Stimulated activated CD8-positive, alpha-beta memory T cell treated with anti-CD3 and anti-CD28 coated beads, Interleukin-12 subunit alpha, Interleukin-12 subunit beta, amount 100 ng/mL, for 4 hours (primary cell): ENCODE measurements around the gene LRRK2.
"Not testable (repeated sequence)": the region's sequence is repeated elsewhere in the genome, so short reads cannot be mapped to it uniquely, and the experiment has no call there.

Source experiments
- DNase-seq: peaks from one replicate; pipeline ENCODE4 v3.0.0-alpha.2; 2020; ENCODE audit warnings: low read depth

Gene LRRK2

DNA sequence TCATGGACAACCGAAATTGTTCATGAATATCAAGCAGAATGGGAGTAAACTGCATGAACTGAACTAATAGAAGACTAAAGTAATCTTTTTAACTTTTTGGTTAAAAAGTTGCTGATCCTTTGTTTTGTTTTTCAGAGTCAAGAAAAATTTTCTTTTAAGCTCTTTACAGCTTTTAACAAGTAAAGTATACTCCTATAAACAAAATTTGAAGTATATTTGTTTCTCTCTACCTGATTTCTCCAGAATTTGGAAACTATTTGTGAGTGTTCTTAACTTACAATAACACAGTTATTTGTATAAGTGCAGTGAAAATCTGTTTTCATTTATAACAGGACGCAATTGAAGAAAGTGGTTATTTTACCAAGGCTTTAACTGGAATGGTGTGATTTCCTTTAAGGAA is 12.2 kb upstream of the LRRK2 start:
- DNase-seq = no peak

DNA sequence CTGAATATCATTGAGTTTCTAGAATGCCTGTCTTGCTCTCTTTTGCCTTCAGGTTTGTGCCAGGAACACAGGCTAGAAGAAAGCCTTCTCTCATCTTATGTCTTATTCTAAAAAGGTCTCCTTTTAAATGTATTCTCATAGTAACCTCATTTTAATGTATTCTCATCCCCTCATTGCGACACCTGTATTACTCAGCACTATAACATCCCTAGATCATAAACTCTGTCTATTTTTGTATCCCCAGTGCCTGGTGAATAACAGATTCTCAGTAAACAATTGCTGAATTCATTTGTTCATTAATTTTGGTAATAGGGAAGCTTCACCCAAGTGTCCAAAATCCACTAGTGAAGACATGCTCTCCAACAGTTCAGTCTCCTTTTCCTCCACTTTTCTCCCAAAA is 8.8 kb upstream of the LRRK2 start:
- DNase-seq = no peak

DNA sequence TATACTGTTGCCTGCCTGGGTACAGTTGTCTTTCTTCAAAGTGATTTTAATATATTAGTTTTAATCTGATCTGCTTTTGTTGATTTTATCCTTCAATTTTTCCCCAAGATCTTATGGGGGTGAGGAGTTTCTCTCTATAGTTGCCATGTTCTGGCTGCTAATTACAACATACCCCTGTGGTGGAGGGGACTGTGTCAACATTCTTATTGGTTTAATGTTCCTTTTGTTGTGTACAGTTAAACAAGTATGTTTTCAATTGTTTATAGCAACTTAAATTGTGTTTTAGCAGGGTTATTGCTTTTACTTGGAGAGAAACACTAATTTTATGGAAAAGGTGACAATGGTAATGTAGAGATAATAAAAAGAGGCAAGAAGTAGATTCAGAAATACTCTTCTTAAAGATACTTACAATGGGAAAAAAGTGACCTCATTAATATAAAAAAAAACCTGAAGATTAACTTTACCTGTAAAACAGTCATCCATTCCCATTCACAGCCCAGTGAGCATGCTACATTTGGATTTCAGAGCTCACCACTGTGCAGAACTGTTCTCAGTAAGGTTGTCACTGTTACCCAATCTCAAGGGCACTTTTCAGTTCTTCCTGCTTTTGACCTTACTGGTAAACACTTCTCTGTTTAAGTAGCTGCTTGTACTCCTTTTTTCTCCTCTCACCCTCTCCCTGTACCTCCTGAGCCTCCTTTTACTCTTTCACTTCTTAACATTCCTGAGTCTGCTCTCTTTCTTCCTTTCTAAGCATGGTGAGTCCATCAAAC is 8.1 kb upstream of the LRRK2 start:
- no peak for DNase-seq

DNA sequence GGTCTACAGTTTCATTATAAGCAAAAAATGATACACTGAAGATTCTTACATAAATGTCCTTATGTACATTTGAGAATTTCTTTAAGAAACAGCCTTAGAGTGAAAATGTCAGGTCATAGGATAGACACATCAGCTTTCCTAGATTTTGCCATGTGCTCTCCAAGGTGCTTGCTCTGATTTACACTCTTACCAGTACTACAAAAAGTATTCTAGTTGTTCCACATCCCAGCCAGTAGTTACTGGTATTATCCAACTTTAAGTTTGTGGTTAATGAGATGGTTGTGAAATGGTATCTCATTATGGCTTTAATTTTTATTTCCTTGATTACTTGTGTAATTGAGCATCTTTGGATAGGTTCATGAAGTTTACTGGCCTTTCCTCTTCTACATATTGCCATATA is 5.0 kb upstream of the LRRK2 start:
- DNase-seq = no peak

DNA sequence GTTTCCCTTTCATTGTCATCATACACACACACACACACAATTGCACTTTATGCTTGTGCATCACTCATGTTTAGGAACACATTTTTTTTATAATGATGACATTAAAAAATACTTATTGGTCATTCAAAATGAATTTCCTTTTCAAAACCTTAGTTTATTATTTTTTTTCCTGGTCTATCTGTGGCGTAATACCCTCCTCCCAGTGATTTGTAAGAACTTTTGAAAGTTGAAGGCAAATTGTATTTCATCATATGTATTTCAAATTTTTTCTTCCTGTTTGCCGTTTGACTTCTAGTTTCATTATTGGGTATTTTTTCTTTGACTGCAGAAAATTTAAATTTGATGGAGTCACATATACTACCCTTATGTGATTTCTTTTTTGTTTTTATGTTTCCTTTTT is 2.5 kb upstream of the LRRK2 start:
- DNase-seq = no peak

DNA sequence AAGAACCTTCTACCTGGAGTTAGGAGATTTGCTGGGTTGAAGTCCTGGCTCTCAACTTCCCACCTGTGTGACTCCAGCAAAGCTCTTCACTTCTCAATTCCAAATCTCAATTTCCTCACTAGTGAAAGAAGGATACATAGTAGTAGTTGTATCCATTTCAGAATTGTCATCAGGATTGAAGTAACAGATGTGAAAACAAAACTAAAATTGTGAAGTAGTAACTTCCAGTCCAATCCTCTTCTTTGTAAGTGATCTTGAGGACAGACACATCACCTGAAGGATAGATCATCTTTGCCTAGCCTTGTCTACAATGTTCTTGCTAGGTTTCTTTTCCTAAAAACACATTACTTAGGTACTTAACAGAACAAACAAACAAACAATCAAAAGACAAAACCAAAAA is 1.2 kb upstream of the LRRK2 start:
- no peak for DNase-seq

DNA sequence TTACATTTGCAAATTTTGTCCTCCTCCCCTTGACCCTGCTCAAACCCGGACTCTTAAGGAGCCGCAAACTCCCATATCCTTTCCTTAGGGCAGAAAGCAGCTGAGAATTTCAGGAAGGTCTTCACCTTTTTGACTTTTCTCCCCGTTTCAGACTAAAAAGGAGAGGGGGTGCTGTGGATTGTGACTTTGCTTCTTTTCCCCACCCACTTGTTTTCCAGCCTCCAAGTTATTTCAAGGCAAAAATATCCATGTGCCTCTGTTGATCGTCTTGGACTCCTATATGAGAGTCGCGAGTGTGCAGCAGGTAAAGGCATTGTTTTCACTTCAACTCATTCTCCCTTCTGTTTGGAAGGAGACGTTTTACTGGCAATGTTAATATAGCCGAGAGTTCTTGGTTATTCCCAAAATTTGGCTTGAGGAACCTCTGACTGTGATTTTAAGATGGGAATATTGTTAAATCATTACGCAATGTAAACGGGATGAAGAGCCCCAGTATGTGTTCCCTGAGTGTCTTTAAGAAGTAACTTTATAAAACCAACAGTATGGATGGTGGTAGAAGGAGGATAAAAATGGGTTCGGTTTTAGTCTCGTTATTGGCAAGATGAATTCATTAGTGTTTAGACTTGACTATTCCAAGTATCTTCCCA is 663 bp downstream of the LRRK2 start:
- no peak for DNase-seq

DNA sequence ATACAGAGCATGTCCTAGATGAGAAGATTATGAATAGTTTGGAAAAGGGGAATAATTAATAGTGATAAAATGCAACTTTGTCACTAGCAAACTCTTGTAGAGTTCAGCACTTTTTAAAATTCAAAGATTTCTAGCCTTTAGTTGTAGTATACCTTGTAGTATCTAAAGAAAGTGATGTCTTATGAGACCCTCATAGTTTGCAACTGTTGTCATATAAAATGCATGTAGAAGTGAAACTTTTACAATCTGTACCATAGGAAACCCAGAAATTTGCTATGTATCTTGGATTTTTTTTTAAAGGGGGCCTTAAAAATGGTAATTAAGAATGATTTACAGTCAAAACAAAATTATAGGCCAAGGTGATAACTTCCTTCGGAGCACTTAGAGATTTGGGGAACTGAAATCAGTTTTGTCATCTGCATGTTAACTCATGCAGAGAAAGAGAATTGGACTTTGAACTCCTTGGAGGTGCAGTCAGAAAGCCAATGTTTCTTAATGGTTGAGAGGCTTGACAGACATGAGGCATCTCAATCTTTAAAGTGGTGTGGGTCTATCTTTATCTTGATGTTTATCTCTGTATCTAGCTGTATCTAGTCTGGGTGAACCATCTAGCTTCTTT is 1.3 kb downstream of the LRRK2 start:
- DNase-seq = no peak

DNA sequence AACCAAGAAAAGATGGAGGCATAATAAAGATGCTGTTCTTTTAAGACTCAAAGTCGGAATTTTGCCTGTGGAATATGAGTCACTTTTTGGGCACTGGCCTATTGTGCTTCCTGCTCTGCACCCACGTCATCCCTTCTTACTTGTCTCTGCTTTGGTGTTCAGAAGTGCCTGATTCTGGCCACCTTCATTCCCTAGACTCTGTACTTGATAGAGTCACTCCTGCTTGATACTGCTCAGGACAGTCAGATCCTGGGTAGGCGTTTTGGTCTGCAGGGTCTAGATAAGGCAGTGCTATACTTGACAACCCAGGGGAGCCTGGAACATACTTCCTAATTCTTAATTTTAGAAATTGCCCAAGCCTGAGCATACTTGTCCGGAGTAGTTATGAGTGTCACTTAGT is 1.9 kb downstream of the LRRK2 start:
- no peak for DNase-seq

DNA sequence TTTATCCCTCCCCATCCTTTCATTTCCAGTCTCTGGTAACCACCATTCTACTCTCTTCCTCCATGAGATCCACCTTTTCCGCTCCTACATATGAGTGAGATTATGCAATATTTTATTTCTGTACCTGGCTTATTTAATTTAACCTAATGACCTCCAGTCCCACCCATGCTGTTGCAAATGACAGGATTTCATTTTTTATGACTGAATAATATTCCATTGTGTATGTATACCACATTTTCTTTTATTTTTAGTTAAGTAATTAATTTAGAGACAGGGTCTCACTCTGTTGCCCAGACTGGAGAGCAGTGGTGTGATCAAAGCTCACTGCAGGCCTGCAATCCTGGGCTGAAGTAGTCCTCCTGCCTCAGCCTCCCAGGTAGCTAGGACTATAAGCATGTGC is 2.6 kb downstream of the LRRK2 start:
- DNase-seq = no peak

DNA sequence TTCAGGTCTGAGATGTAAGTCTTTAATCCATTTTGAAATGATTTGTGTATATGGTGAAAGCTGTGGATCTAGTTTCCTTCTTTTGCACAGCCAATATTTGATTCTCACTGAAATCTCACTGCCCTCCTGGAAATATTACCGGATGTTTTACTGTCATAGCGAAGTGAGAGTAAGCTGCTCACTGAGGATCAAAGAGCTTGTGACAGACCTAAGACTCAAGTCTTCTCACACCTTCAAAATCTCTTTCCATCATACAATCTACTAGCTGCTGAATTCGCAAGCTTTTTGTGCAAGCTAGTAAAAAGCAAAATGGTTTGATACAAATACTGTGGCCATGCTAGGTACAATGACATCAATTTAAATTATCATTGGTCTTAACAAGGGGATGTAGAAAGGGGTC is 3.9 kb downstream of the LRRK2 start:
- no peak for DNase-seq

DNA sequence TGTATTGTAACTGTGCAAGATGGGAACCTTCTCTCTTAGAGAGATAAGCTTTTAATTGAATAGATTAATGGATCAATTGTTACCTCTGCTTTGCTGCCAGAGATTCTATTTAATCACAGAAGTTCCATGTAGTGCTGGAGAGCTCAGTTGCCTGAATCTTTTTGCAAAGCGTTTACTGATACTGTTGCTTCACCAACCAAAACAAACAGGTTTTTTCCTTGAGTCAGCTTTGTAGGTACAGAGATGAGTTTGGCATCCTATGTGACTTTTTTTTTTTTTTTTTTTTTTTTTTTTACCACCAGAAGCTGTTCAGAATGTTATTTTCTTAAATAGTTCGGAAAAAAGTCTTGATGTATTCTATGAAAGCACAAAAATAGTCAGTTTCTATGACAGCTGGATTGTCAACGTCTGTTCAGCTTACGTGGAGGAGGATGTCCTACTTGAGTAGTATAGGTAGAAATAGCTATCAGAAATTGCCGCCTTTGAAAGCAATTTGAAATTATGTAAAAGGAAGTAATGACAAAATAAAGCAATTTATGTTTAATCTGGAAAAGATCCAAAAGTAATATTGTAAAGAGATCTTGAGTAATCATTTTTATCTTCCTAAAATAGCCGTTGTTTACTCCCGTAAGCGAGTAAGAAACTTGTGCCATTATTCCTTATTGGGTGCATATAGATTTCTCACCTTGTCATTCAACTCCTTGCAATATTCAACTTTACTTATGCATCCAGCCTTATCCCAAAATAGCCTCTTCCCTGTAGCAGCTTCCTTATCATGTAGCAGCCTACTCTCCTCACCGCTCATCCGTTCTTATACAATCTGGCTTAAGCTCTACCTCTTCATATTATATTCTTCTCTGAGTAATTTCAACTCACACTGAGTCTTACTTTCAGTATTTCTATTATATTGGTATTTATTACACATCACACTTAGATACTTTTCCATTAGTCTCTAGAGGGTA is 5.2 kb downstream of the LRRK2 start:
- no peak for DNase-seq

DNA sequence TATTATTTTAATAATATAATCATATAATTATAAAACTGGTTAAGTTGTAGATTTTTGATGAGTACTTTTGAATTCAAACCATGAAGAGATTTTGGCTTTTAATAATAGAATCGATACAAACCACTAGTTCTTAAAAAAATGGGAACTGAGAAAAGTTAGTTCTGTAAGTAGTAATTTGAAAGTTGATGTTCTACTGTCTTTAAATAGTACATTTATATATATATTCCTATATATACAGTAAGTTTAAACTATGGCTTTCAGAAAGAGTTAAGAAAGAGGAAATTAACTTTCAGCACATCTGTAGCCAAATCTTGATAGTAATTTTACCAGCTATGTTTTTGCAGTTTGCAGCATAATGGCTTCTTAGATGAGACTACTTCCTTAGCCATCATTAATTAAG is 7.8 kb downstream of the LRRK2 start:
- DNase-seq = no peak

DNA sequence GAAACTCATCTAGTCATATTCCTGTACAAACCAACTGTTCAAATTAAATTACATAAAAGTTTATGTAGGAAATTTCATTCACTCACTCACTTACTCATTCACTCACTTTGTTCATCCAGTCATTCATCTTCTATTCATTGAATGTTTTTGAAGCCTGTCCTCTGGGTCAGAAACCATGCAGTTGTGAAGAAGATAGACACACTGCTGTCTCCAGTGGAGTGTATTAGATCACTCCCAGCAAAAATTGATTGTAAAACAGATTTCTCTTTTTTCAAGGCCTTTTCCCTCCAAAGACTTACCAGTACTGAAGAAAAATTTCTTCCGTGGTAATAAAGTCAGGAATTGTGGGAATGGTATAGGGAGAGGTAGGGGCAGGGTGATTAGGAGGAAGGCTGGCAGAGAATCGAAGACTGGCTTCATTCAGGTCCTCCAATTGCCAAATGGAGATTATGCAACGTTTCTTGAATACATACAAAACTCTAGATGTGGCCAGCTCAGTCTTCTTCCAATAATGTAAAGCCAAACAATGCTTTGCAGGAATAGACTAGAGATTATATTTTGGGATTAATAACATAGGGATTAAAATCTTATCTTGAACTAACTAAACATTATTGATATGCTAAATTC is 9.1 kb downstream of the LRRK2 start:
- no peak for DNase-seq

DNA sequence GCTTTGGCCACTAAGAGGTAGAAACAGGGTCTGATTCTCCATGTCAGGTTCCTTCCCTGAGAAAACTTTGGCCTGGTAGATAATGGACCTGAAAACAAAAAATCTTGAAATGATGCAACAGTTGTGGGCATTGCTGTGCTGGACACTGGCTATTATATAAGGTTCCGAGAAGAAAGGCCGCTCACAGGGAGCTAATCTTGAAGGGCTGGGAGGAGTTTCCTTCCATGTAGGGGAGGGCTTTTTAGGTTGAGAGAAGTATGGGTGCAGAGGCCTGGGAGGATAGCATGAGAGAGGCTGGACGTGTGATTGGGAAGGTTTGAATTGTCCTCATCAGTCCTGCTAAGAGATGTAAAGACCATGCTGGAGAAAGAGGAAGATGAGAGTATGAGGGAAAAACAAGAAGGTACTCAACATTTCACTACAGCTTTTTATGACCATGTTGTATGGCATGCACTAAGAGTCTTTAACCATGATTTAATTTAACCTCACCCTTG is 11.6 kb downstream of the LRRK2 start:
- DNase-seq = no peak

DNA sequence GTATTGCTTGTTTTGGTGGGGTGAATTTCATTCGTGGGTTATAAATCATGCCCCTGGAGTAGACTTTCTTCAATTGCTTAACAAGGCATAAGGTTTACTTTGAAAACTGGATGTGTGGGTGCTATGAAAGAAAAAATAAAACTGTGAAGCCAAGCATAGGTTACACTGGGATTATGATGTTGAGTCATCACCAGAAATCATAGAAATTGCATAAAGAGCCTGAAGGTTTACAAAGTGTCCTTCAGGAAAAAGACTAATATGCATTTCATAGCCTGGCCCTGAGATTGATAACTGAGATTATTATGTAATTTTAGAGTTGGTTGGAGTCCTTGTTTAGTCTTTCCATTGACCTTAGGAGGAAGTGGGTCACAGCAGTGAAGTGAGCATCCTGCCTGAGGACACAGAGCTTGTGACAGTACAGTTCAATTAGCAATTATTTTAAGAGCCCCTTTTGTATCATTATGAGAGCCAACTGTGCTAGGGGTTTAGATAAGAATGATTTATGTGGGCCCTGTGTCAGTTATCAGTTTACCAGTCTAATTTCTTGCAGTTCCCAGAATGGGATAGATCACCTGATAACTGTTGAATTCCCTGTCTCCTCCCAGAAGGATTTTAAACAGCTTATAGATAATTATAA is 13.6 kb downstream of the LRRK2 start:
- no peak for DNase-seq

DNA sequence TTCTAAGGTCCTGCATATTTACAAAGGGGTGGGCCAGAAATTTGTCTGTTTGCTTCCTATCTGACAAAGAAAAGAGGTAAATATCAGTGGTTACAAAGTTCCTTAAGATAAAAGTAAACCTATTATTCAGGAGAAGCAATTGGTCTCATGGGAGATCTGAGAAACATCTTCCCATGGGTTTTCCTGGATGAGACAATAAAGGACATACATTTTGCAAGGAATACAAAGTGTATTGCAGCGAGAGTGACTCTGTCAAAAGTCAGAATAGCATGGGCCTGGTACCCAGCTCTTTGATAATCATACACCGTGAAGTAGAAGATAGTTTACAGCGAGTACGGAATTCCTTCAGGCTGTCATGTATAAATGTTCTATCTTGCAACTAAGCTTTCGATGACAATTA is 14.2 kb downstream of the LRRK2 start:
- no peak for DNase-seq

DNA sequence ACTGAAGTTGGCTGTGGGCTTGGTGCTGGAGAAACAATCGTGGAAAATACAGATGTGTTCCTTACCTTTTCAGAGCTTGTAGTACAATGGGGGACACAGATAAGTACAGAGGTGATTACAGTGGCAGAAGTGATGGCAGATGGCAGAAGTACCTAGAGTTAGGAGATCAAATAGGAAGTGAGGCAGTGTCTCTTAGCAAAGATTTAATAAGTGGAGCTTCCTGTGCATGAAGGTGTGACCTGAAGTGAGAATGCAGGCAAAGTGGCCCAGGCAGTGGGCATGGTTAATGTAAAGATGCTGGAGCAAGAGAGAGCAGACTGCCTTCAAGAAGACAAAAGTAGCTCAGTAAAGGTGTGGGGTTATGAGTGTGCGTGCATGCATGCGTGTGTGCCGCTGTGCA is 16.0 kb downstream of the LRRK2 start:
- no peak for DNase-seq

DNA sequence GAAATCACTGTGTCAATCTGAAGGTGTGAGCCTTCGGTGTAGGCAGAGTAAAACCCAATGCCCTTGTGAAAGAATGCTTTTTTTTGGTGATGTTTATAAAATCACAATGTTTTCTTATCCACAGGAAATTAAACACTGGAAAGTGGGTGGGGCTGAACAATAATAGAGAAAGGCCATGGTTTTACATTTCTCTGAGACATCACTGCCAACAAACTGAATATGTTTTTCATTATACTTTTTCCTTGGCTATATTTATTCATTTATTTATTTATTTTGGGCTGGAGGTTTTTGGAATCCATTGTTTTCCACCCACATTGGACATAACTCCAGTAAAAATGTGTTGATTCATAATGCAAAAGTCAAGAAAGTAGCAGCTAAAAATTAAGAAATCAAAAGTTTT is 16.9 kb downstream of the LRRK2 start:
- no peak for DNase-seq

DNA sequence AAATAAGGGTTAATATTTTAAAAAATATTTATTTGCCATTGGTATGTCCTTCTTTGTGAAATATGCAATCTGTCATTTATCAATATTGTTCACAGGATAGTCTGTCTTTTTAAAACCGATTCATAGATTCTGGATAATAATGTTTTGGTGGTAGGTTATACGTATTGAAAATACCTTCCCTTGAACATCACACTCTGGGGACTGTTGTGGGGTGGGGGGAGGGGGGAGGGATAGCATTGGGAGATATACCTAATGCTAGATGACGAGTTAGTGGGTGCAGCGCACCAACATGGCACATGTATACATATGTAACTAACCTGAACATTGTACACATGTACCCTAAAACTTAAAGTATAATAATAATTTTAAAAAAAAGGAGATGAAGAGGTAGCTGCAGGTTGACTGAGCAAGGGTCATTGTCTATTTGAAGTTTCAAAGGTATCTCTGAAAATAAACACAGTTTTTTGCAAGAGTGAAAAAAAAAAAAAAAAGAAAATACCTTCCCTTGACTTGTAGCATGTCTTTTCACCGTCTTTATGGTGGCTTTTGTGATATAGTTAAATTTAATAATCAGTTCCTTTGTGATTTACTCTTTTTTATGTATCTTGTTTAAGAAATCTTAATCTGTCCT is 19.8 kb downstream of the LRRK2 start:
- DNase-seq = not testable (repeated sequence)

DNA sequence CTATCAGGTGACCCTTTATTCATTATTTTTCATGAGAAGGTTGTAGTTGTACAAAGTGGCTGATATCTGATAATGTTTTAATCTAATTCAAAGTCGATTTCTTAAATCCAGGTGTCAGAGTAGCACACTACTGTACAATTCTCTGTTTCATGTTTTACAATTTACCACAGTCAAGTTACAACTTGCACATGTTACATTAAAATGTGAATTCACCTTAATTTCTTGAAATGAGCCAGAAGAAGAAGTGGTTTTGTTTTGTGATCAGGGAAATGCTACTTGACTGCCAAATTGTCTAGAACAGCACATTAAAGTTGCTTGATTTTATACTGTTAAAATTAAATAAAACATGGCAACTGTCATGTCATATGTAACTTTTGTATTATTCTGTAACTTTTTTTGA is 23.2 kb downstream of the LRRK2 start:
- no peak for DNase-seq
